Measurements from ENCODE around the gene TMEM151A. TPM values are rescaled to one million over a fixed set of nuclear protein-coding genes. Genes with fewer than 3 reads are reported as not detected.
"Not testable (repeated sequence)": the region's sequence is repeated elsewhere in the genome, so short reads cannot be mapped to it uniquely, and the experiment has no call there.

TMEM151A gene
- total RNA-seq, 1 donor from 2014 or later: not detected

GRCh38 chr11:66248903-66249302 is 42.8 kb upstream of the TMEM151A start:
- Histone ChIP-seq H3K27ac (replicated peaks) (no peak overlapping the region), H3K27me3 (ENCODE audit: low read depth) (no peaks in the 10 kb centered on the region), H3K4me1 (peaks cover 13% of the 10 kb centered on the region), H3K36me3 (no peaks in the 10 kb centered on the region), H3K4me3 (no peak overlapping the region), H3K9me3 (replicated peaks) (no peaks in the 10 kb centered on the region)
- intact Hi-C loops (cut with micrococcal nuclease): no loop called here
- TF ChIP-seq, protein P1, sequence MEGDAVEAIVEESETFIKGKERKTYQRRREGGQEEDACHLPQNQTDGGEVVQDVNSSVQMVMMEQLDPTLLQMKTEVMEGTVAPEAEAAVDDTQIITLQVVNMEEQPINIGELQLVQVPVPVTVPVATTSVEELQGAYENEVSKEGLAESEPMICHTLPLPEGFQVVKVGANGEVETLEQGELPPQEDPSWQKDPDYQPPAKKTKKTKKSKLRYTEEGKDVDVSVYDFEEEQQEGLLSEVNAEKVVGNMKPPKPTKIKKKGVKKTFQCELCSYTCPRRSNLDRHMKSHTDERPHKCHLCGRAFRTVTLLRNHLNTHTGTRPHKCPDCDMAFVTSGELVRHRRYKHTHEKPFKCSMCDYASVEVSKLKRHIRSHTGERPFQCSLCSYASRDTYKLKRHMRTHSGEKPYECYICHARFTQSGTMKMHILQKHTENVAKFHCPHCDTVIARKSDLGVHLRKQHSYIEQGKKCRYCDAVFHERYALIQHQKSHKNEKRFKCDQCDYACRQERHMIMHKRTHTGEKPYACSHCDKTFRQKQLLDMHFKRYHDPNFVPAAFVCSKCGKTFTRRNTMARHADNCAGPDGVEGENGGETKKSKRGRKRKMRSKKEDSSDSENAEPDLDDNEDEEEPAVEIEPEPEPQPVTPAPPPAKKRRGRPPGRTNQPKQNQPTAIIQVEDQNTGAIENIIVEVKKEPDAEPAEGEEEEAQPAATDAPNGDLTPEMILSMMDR (IDR thresholded peaks at IDR 0.05; ENCODE audit: borderline replicate concordance): no peak
- no peak for DNase-seq

DNA sequence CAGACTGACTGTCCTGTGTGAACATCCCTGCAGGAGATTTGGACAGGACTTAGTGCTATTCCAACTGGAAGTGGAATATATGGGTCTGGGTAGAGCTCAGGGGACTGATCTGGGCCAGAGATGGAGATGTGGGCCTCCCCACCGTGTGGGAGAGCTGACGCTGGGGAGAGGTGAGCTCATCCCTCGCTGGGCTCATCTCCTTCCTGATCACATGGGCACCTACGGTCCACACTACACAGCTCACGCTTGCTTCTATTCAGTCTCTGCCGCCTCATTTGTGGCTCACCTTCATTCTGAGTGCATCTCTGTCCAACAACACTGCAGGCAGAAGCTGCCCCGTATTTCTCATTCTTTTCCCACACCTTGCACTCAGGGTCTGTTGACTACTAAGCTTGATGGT is 39.9 kb upstream of the TMEM151A start:
- Histone ChIP-seq H3K36me3 (no peaks in the 10 kb centered on the region), H3K4me1 (peaks cover 16% of the 10 kb centered on the region), H3K27me3 (ENCODE audit: low read depth) (no peaks in the 10 kb centered on the region), H3K27ac (replicated peaks) (no peak overlapping the region), H3K4me3 (no peak overlapping the region), H3K9me3 (replicated peaks) (no peaks in the 10 kb centered on the region)
- no peak for DNase-seq
- TF ChIP-seq, protein P1 (IDR thresholded peaks at IDR 0.05; ENCODE audit: borderline replicate concordance): no peak
- intact Hi-C loops (cut with micrococcal nuclease): no loop called here

- DNase-seq; H3K4me3 ChIP-seq; H3K27ac ChIP-seq (replicated peaks); intact Hi-C loops (cut with micrococcal nuclease); H3K27me3 ChIP-seq (ENCODE audit: low read depth); H3K36me3 ChIP-seq; H3K9me3 ChIP-seq (replicated peaks): not testable (repeated sequence)
- peaks cover 29% of the 10 kb centered on the region for H3K4me1 ChIP-seq
Measured at GRCh38 chr11:66253081-66253480, 38.6 kb upstream of the TMEM151A start.

GRCh38 chr11:66258473-66258893 is 33.2 kb upstream of the TMEM151A start:
- TF ChIP-seq, protein P1 (IDR thresholded peaks at IDR 0.05; ENCODE audit: borderline replicate concordance): peak; percentile 33
- intact Hi-C loops (cut with micrococcal nuclease): no loop called here
- H3K4me3 ChIP-seq: peak overlapping the region; percentile 99
- no peaks in the 10 kb centered on the region for H3K9me3 ChIP-seq (replicated peaks)
- no peak for DNase-seq
- peak overlapping the region; percentile 87 for H3K27ac ChIP-seq (replicated peaks)
- H3K36me3 ChIP-seq: peaks cover 33% of the 10 kb centered on the region
- H3K4me1 ChIP-seq: peaks cover 27% of the 10 kb centered on the region
- no peaks in the 10 kb centered on the region for H3K27me3 ChIP-seq (ENCODE audit: low read depth)

DNA sequence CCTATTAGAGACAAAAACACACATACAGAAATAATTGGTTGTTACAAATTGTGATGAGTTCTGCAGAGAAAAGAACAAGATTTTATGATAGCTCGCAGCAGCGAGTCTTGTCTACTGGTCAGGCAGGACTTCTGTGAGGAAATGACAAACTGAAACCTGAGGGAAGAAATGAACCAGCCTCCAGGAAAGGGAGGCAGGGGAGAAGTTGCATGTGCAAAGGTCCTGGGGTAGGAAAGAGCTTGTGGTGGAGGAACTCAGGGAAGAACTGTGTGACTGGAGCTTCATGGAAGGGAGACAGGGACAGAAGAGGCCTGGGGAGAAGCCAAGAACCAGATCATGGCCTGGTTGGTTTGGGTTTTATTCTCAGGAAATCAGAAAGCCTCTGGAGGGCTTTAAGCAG is 32.5 kb upstream of the TMEM151A start:
- TF ChIP-seq, protein P1 (IDR thresholded peaks at IDR 0.05; ENCODE audit: borderline replicate concordance): no peak
- peaks cover 25% of the 10 kb centered on the region for H3K4me1 ChIP-seq
- DNase-seq: no peak
- no peaks in the 10 kb centered on the region for H3K27me3 ChIP-seq (ENCODE audit: low read depth)
- no peaks in the 10 kb centered on the region for H3K9me3 ChIP-seq (replicated peaks)
- intact Hi-C loops (cut with micrococcal nuclease): no loop called here
- peaks cover 34% of the 10 kb centered on the region for H3K36me3 ChIP-seq
- no peak overlapping the region for H3K4me3 ChIP-seq
- H3K27ac ChIP-seq (replicated peaks): no peak overlapping the region

GRCh38 chr11:66259956-66260355 is 31.7 kb upstream of the TMEM151A start:
- no peak overlapping the region for H3K27ac ChIP-seq (replicated peaks)
- DNase-seq: no peak
- H3K4me3 ChIP-seq: no peak overlapping the region
- intact Hi-C loops (cut with micrococcal nuclease): no loop called here
- H3K9me3 ChIP-seq (replicated peaks): no peaks in the 10 kb centered on the region
- no peaks in the 10 kb centered on the region for H3K27me3 ChIP-seq (ENCODE audit: low read depth)
- peaks cover 42% of the 10 kb centered on the region for H3K36me3 ChIP-seq
- TF ChIP-seq, protein P1 (IDR thresholded peaks at IDR 0.05; ENCODE audit: borderline replicate concordance): no peak
- H3K4me1 ChIP-seq: peaks cover 25% of the 10 kb centered on the region

Measured in left ventricle myocardium inferior (tissue), 1 donor.